Gastroesophageal sphincter (tissue), 4 donors: ENCODE results near the gene EPHA7. TPM values are rescaled to one million over a fixed set of nuclear protein-coding genes. Genes with fewer than 3 reads are reported as not detected.

Source experiments
- ATAC-seq: fragments of 150-250 bp; one replicate; pipeline ENCODE4 v1.9.1; 2016; ENCODE audit warnings: mild to moderate bottlenecking, moderate library complexity
- H3K27ac ChIP-seq, 4 donors: fragments of 200-600 bp; sonication (generic) in 3 of 4; 1 replicate in 3 of 4; 2 replicates in 1 of 4; pipeline ENCODE4 v1.5.1; 2016 to 2019
- H3K27me3 ChIP-seq: fragments of 200-600 bp; sonication (generic); one replicate; pipeline ENCODE4 v1.5.1; 2019
- H3K36me3 ChIP-seq, 2 donors: fragments of 200-600 bp; sonication (generic); one replicate each; pipeline ENCODE4 v1.5.1; 2019; ENCODE audit warnings: control low read depth in 1 of 2
- H3K4me1 ChIP-seq, 3 donors: fragments of 200-600 bp; sonication (generic); 1 replicate in 2 of 3; 2 replicates in 1 of 3; pipeline ENCODE4 v1.5.1; 2016 to 2019; ENCODE audit warnings: control low read depth in 2 of 3
- H3K4me3 ChIP-seq, 2 donors: fragments of 200-600 bp; sonication (generic); one replicate each; pipeline ENCODE4 v1.5.1; 2019; ENCODE audit warnings: mild to moderate bottlenecking in 1 of 2, moderate library complexity in 1 of 2
- H3K9me3 ChIP-seq, 3 donors: fragments of 200-600 bp; sonication (generic); one replicate each; pipeline ENCODE4 v1.5.1; 2017 to 2019; ENCODE audit warnings: control low read depth in 2 of 3
- EP300 ChIP-seq: sonication (generic); formaldehyde crosslinking; IDR thresholded peaks from one replicate; pipeline ENCODE4 v1.6.1; 2017; ENCODE audit warnings: antibody characterized with exemption, mild to moderate bottlenecking
- POLR2A ChIP-seq, 2 donors: fragments of 450-650 bp; IDR thresholded peaks; one replicate each; pipeline ENCODE4 v1.6.1; 2017; ENCODE audit warnings: antibody characterized with exemption in 2 of 2, mild to moderate bottlenecking in 2 of 2, moderate library complexity in 1 of 2
- POLR2AphosphoS5 ChIP-seq: sonication (generic); formaldehyde crosslinking; IDR thresholded peaks from one replicate; pipeline ENCODE4 v1.6.1; 2017; ENCODE audit warnings: antibody characterized with exemption
- WGBS, 2 donors: methylation state at CpG; one replicate each; pipeline ENCODE4 v1.1.5; 2018; ENCODE audit warnings: low coverage in 1 of 2; 5-methylcytosine and 5-hydroxymethylcytosine counted together
- total RNA-seq, 4 donors: library from RNA; depleted of rRNA; stranded (reverse); fragments of >200 nt; gene quantifications; one replicate each; pipeline ENCODE4 v1.1.0, GENCODE V29; 2016
- TF ChIP-seq, protein P1 (sequence below), 4 experiments: fragments of 200-600 bp in 2 of 4; fragments of 450-650 bp in 2 of 4; sonication (generic) in 1 of 4; IDR thresholded peaks; one replicate each; pipeline ENCODE4 v1.5.1; 2017 to 2019; ENCODE audit warnings: antibody characterized with exemption in 4 of 4, mild to moderate bottlenecking in 2 of 4, moderate library complexity in 2 of 4

Gene EPHA7
- total RNA-seq: 100 to 1,000 TPM in 3 of 4 donors, 10 to 100 TPM in 1; 71.6 to 210 (median 175) TPM

DNA sequence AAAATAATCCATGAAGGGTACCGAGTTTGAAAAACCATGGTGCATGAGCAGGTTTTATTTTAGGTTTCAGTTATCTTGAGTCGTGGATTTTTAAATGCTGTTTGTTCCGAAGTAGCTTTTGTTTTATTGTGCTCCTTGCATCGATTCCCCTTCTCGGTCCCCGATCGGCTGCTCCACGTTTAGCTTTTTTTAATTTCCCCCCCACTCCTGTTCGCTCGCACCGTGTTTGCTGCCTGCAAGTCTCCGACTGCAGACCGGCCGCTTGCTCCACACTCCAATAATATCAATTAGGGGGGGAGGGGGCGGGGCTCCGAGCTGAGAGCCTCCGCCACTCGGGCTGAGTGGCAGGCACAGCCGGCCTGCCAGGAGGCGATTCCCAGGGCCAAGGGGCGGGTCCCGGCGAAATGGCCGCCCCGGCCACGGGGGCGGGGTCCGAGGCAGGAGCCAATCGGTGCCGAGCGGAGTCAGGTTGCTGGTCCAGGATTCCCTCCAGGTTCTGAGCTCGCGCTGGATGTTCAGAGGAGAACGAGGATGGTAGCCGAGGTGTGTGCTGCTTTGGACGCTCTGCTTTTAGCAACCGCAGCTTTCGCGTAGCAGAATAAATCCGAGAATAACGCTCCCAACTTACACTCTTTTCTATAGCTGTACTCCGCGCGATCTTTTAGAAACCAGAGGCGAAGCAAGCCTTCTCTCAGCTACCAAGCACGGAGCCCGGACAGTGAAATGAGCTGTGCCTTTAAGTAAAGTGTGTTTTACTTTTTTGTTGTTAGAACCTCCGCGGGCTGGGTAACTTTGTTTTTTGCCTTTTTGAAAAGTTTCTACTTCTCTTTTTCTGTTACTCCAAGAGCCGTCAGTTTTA is at the start of gene EPHA7:
EPHA7 (minus strand) TSS at position 256 of the 859 bp plus-strand sequence; CDS start at position 38, 218 bp downstream.
- H3K4me3 ChIP-seq: peak within 1 kb of the TSS; percentile 75 to 82
- TF ChIP-seq POLR2AphosphoS5 (peak; percentile 86), POLR2A (IDR thresholded peaks at IDR 0.05) (peak; percentile 65 to 78), EP300 (no peak)
- TF ChIP-seq, protein P1, sequence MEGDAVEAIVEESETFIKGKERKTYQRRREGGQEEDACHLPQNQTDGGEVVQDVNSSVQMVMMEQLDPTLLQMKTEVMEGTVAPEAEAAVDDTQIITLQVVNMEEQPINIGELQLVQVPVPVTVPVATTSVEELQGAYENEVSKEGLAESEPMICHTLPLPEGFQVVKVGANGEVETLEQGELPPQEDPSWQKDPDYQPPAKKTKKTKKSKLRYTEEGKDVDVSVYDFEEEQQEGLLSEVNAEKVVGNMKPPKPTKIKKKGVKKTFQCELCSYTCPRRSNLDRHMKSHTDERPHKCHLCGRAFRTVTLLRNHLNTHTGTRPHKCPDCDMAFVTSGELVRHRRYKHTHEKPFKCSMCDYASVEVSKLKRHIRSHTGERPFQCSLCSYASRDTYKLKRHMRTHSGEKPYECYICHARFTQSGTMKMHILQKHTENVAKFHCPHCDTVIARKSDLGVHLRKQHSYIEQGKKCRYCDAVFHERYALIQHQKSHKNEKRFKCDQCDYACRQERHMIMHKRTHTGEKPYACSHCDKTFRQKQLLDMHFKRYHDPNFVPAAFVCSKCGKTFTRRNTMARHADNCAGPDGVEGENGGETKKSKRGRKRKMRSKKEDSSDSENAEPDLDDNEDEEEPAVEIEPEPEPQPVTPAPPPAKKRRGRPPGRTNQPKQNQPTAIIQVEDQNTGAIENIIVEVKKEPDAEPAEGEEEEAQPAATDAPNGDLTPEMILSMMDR (IDR thresholded peaks at IDR 0.05): no peak
- no peaks in the 10 kb centered on the region for H3K36me3 ChIP-seq
- peak; percentile 97 for ATAC-seq
- 1 to 2% methylated on average over 21 to 27 of the region's 50 CpGs for WGBS, 2 donors
- H3K9me3 ChIP-seq: no peaks in the 10 kb centered on the region
- H3K27me3 ChIP-seq: peaks cover 12% of the 10 kb centered on the region
- peaks cover 0 to 57% (median 0%) of the 10 kb centered on the region in 3 donors for H3K4me1 ChIP-seq
- peak within 1 kb of the TSS; percentile 67 to 91 (median 82) for H3K27ac ChIP-seq

DNA sequence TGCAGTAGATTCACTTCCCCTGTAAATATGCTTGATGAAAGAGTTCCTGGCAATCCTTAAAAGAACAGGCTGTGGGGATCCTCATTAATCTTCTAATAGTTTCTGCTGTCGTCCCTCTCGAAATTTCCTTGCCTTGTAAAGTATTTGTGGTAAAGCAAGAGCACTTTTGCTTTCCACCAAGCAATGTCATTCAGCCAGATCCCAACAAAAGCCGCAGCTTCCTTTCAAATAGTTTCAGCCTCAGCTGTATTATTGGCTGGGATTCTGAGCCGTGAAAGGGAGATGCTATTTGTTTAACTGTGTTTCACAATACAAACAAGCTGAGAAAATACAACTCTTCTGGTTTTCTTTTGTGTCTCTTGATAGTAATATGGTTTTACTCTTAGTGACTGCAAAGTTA is 48.9 kb upstream of the EPHA7 start:
- Histone ChIP-seq H3K4me1 (peaks cover 0 to 23% (median 0%) of the 10 kb centered on the region in 3 donors), H3K27me3 (no peaks in the 10 kb centered on the region), H3K27ac (peak overlapping the region; percentile 0 to 71 (median 48)), H3K36me3 (no peaks in the 10 kb centered on the region), H3K9me3 (no peaks in the 10 kb centered on the region), H3K4me3 (peak overlapping the region; percentile 5 to 7)
- WGBS, 2 donors: 2 to 18% methylated on average over 3 to 4 of the region's 4 CpGs
- no peak for ATAC-seq
- TF ChIP-seq POLR2AphosphoS5: no peak
- TF ChIP-seq POLR2A (IDR thresholded peaks at IDR 0.05): no peak
- TF ChIP-seq, protein P1 (IDR thresholded peaks at IDR 0.05): no peak
- TF ChIP-seq EP300: no peak

DNA sequence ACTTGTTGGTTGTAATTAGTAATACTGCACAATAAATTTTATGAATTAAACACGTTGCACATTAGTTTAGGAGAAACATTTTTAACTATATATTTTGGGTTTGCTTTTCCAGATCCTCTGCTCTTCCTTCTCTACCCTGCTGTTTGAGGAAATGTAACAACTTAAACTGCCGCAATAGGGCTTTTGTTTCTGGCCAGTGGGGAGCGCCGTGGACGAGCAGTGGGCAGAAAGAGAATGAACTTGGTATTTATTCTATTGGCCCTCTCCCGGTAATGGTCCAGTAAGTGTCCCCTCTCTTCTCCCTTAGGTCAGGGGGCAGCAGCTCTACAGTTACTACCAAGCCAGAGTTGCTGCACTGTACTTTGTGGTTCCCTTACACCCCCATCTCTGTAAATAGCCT is 35.2 kb upstream of the EPHA7 start:
- Histone ChIP-seq H3K9me3 (no peaks in the 10 kb centered on the region), H3K4me1 (peaks cover 0 to 7% (median 0%) of the 10 kb centered on the region in 3 donors), H3K4me3 (no peak overlapping the region), H3K27me3 (no peaks in the 10 kb centered on the region), H3K36me3 (no peaks in the 10 kb centered on the region), H3K27ac (no peak overlapping the region)
- no peak for ATAC-seq
- 89% methylated on average over 5 of the region's 6 CpGs for WGBS, 2 donors
- TF ChIP-seq, protein P1 (IDR thresholded peaks at IDR 0.05): no peak
- TF ChIP-seq EP300: no peak

DNA sequence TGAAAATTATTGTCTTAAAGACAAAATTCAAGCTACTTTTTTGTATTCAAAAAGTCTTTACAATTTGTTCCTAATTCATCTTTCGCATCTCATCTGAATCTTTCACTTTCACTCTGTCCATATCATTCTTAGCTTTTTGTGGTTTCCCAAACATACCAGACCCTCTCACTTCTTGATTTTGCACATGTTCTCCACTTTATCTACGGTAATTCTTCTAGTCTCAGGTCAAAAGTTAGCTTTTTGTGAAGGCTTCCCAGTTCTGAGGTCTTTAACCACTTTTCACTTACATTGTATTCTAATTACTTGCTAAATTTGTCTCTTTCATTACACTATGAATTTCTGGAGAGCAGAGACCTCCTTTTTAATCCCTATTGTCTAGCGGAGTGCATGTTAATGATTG is 34.6 kb upstream of the EPHA7 start:
- TF ChIP-seq, protein P1 (IDR thresholded peaks at IDR 0.05): no peak
- TF ChIP-seq EP300 (no peak), POLR2A (IDR thresholded peaks at IDR 0.05) (no peak), POLR2AphosphoS5 (no peak)
- no peak for ATAC-seq
- no peak overlapping the region for H3K4me3 ChIP-seq
- WGBS, 2 donors: 91 to 100% methylated on average over 2 to 3 of the region's 3 CpGs
- no peaks in the 10 kb centered on the region for H3K36me3 ChIP-seq
- peaks cover 0 to 7% (median 0%) of the 10 kb centered on the region in 3 donors for H3K4me1 ChIP-seq
- H3K27me3 ChIP-seq: no peaks in the 10 kb centered on the region
- no peaks in the 10 kb centered on the region for H3K9me3 ChIP-seq
- H3K27ac ChIP-seq: no peak overlapping the region

DNA sequence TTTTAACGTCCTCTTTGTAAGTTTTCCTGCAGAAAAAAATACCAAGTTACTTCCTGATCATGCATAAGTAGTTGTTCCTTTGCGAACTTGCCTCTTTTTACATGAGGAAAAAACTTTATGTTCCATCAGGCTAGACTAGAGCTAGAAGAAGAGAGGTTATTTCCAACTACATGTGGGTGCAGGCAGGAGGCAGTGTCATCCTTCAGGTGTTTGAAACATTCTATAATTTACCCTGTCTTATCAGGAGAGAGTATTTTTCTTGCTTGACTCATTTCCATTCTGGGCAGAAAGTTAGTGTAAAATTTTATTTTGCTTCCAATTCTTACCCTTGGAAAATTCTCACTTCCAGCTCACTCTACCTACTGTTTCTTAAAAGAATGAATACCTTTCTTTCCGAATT is 28.5 kb upstream of the EPHA7 start:
- Histone ChIP-seq H3K9me3 (no peaks in the 10 kb centered on the region), H3K4me3 (no peak overlapping the region), H3K27me3 (no peaks in the 10 kb centered on the region), H3K4me1 (peaks cover 0 to 6% (median 6%) of the 10 kb centered on the region in 3 donors), H3K36me3 (no peaks in the 10 kb centered on the region), H3K27ac (no peak overlapping the region)
- no peak for ATAC-seq
- 79 to 94% methylated on average over 3 of the region's 3 CpGs for WGBS, 2 donors
- TF ChIP-seq, protein P1 (IDR thresholded peaks at IDR 0.05): no peak
- TF ChIP-seq EP300: no peak
- no peak for TF ChIP-seq POLR2AphosphoS5
- no peak for TF ChIP-seq POLR2A (IDR thresholded peaks at IDR 0.05)
